Mononuclear cell (primary cell): ENCODE data around the gene TGIF1. TPM values are rescaled to one million over a fixed set of nuclear protein-coding genes. Genes with fewer than 3 reads are reported as not detected.
"Not testable (repeated sequence)": the region's sequence is repeated elsewhere in the genome, so short reads cannot be mapped to it uniquely, and the experiment has no call there.

Source experiments
- H3K27me3 ChIP-seq: 2 replicates; pipeline ENCODE4 v1.6.0; 2011; ENCODE audit warnings: low read length, control low read depth; ENCODE audit not compliant: insufficient read depth
- H3K4me1 ChIP-seq: 2 replicates; pipeline ENCODE4 v1.5.1; 2011; ENCODE audit warnings: mild to moderate bottlenecking, low read length, control low read depth; ENCODE audit not compliant: insufficient read depth
- H3K4me3 ChIP-seq: 2 replicates; pipeline ENCODE4 v1.5.1; 2011; ENCODE audit warnings: mild to moderate bottlenecking, low read length, moderate library complexity
- H3K9me3 ChIP-seq: 2 replicates; pipeline ENCODE4 v1.5.1; 2011; ENCODE audit warnings: low read depth, mild to moderate bottlenecking, control low read depth, low read length
- total RNA-seq: library from RNA; depleted of rRNA; stranded (reverse); fragments of >200 nt; gene quantifications from one replicate; pipeline ENCODE4 v1.2.3, GENCODE V29; 2012

Gene TGIF1
- 91.2 TPM for total RNA-seq

- H3K4me3 ChIP-seq = peak within 1 kb of the TSS; percentile 93
- H3K27me3 ChIP-seq = no peaks in the 10 kb centered on the region
- H3K9me3 ChIP-seq = no peaks in the 10 kb centered on the region
- peaks cover 67% of the 10 kb centered on the region for H3K4me1 ChIP-seq
Measured at GRCh38 chr18:3450012-3450798, at the start of gene TGIF1. Gene TGIF1 (plus strand): TSS chr18:3450172. CDS start chr18:3450490, 318 bp downstream.

- Histone ChIP-seq H3K4me1 (peaks cover 12% of the 10 kb centered on the region), H3K9me3 (no peaks in the 10 kb centered on the region), H3K27me3 (no peaks in the 10 kb centered on the region), H3K4me3 (no peak overlapping the region)
Measured at GRCh38 chr18:3400567-3401296, 49.2 kb upstream of the TGIF1 start.

GRCh38 chr18:3401669-3402620 is 48.0 kb upstream of the TGIF1 start:
- H3K4me3 ChIP-seq = no peak overlapping the region
- no peaks in the 10 kb centered on the region for H3K27me3 ChIP-seq
- H3K9me3 ChIP-seq = no peaks in the 10 kb centered on the region
- peaks cover 18% of the 10 kb centered on the region for H3K4me1 ChIP-seq

GRCh38 chr18:3402982-3403451 is 47.0 kb upstream of the TGIF1 start:
- no peak overlapping the region for H3K4me3 ChIP-seq
- H3K27me3 ChIP-seq = no peaks in the 10 kb centered on the region
- peaks cover 18% of the 10 kb centered on the region for H3K4me1 ChIP-seq
- H3K9me3 ChIP-seq = no peaks in the 10 kb centered on the region

- Histone ChIP-seq H3K4me1 (peaks cover 18% of the 10 kb centered on the region), H3K4me3 (no peak overlapping the region), H3K27me3 (no peaks in the 10 kb centered on the region), H3K9me3 (no peaks in the 10 kb centered on the region)
Measured at GRCh38 chr18:3405713-3406112, 44.3 kb upstream of the TGIF1 start.

- peaks cover 22% of the 10 kb centered on the region for H3K4me1 ChIP-seq
- no peak overlapping the region for H3K4me3 ChIP-seq
- H3K9me3 ChIP-seq = no peaks in the 10 kb centered on the region
- no peaks in the 10 kb centered on the region for H3K27me3 ChIP-seq
Measured at GRCh38 chr18:3408107-3408506, 41.9 kb upstream of the TGIF1 start.

GRCh38 chr18:3409811-3410210 is 40.2 kb upstream of the TGIF1 start:
- no peak overlapping the region for H3K4me3 ChIP-seq
- no peaks in the 10 kb centered on the region for H3K9me3 ChIP-seq
- H3K27me3 ChIP-seq = no peaks in the 10 kb centered on the region
- peaks cover 18% of the 10 kb centered on the region for H3K4me1 ChIP-seq

GRCh38 chr18:3410273-3410672 is 39.7 kb upstream of the TGIF1 start:
- Histone ChIP-seq H3K4me3 (no peak overlapping the region), H3K9me3 (no peaks in the 10 kb centered on the region), H3K27me3 (no peaks in the 10 kb centered on the region), H3K4me1 (peaks cover 16% of the 10 kb centered on the region)

- not testable (repeated sequence) for H3K4me3 ChIP-seq, H3K27me3 ChIP-seq, H3K4me1 ChIP-seq, H3K9me3 ChIP-seq
Measured at GRCh38 chr18:3410876-3411275, 39.1 kb upstream of the TGIF1 start.

- no peak overlapping the region for H3K4me3 ChIP-seq
- no peaks in the 10 kb centered on the region for H3K9me3 ChIP-seq
- no peaks in the 10 kb centered on the region for H3K27me3 ChIP-seq
- H3K4me1 ChIP-seq = peaks cover 5% of the 10 kb centered on the region
Measured at GRCh38 chr18:3411327-3411726, 38.6 kb upstream of the TGIF1 start.

- Histone ChIP-seq H3K27me3 (no peaks in the 10 kb centered on the region), H3K9me3 (no peaks in the 10 kb centered on the region), H3K4me1 (peaks cover 5% of the 10 kb centered on the region), H3K4me3 (peak overlapping the region; percentile 9)
Measured at GRCh38 chr18:3411854-3412268, 38.1 kb upstream of the TGIF1 start.

- not testable (repeated sequence) for H3K4me3 ChIP-seq, H3K9me3 ChIP-seq, H3K27me3 ChIP-seq, H3K4me1 ChIP-seq
Measured at GRCh38 chr18:3412528-3412927, 37.4 kb upstream of the TGIF1 start.

- Histone ChIP-seq H3K9me3 (no peaks in the 10 kb centered on the region), H3K27me3 (no peaks in the 10 kb centered on the region), H3K4me3 (no peak overlapping the region), H3K4me1 (peaks cover 5% of the 10 kb centered on the region)
Measured at GRCh38 chr18:3415110-3415509, 34.9 kb upstream of the TGIF1 start.

GRCh38 chr18:3418083-3418482 is 31.9 kb upstream of the TGIF1 start:
- Histone ChIP-seq H3K4me3 (no peak overlapping the region), H3K4me1 (no peaks in the 10 kb centered on the region), H3K27me3 (no peaks in the 10 kb centered on the region), H3K9me3 (no peaks in the 10 kb centered on the region)

GRCh38 chr18:3420919-3421279 is 29.1 kb upstream of the TGIF1 start:
- Histone ChIP-seq H3K9me3 (no peaks in the 10 kb centered on the region), H3K27me3 (no peaks in the 10 kb centered on the region), H3K4me3 (no peak overlapping the region), H3K4me1 (no peaks in the 10 kb centered on the region)
